Hepatocyte (in vitro differentiated cells): Measurements from ENCODE around the gene RLN3.

ENCODE experiments used
- CTCF ChIP-seq: fragments of 200-600 bp; sonication (generic); IDR thresholded peaks from 2 replicates; pipeline ENCODE4 v1.5.1; 2016; ENCODE audit warnings: antibody characterized with exemption, mild to moderate bottlenecking; ENCODE audit not compliant: poor library complexity
- EZH2 ChIP-seq: fragments of 200-600 bp; sonication (generic); IDR thresholded peaks from 2 replicates; pipeline ENCODE4 v1.6.1; 2016; ENCODE audit warnings: antibody characterized with exemption, mild to moderate bottlenecking, borderline replicate concordance
- EZH2phosphoT487 ChIP-seq: fragments of 200-600 bp; sonication (generic); IDR thresholded peaks from one replicate; pipeline ENCODE4 v1.6.1; 2018; ENCODE audit warnings: antibody characterized with exemption, mild to moderate bottlenecking, low read depth, moderate library complexity; ENCODE audit not compliant: unreplicated experiment, severe bottlenecking

- no peak for TF ChIP-seq CTCF
- no peak for TF ChIP-seq EZH2
- TF ChIP-seq EZH2phosphoT487, result no peak
Observed at GRCh38 chr19:14035706-14036105, 7.8 kb downstream of the RLN3 start.
